Subcutaneous adipose tissue (tissue), 4 donors: ENCODE results near the gene WDR18. TPM values are rescaled to one million over a fixed set of nuclear protein-coding genes. Genes with fewer than 3 reads are reported as not detected.

Source experiments
- total RNA-seq, 4 donors: library from RNA; depleted of rRNA; stranded (reverse); fragments of >200 nt; gene quantifications; one replicate each; pipeline ENCODE4 v1.1.0, GENCODE V29; 2016
- TF ChIP-seq, protein P1 (sequence below): fragments of 450-650 bp; IDR thresholded peaks from one replicate; pipeline ENCODE4 v1.5.1; 2016; ENCODE audit warnings: low read depth, mild to moderate bottlenecking, control low read depth, antibody characterized with exemption, moderate library complexity

Gene WDR18
- total RNA-seq, 4 donors from 2014 or later: 18.9 to 58.6 (median 30.7) TPM

DNA sequence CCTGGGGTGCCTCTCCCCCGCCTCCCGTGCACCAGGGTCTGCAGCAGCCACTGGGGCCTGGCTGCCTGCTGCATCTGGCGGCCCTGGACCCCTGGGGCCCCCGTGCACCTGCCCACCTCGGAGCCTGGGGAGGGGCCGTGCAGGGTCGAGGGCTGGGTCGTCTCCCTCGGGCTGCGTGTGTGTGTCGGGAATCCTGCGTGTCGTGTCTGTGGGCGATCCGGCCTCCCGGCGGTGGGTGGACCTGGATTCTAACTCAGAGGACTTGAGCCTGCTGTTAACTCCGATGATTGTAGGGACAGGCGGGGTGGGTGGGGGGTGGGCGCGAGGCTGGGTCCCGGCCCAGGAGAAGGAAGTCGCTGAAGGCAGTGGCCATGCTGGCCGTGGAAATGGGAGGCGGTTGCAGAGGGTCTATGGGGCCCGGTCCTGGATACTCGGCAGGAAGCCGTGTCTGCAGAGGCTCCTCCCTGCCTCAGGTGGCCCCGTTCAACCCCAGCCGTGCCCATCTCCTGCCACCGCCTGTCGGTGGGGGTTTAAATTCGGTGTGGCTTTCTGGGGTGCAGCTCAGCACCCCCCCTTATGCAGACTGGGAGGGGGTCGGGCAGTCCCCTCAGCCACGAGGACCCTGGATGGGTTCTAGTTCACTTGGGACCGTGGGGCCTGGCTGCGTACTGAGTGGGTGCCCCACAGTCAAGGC is 9.4 kb upstream of the WDR18 start:
- TF ChIP-seq, protein P1, sequence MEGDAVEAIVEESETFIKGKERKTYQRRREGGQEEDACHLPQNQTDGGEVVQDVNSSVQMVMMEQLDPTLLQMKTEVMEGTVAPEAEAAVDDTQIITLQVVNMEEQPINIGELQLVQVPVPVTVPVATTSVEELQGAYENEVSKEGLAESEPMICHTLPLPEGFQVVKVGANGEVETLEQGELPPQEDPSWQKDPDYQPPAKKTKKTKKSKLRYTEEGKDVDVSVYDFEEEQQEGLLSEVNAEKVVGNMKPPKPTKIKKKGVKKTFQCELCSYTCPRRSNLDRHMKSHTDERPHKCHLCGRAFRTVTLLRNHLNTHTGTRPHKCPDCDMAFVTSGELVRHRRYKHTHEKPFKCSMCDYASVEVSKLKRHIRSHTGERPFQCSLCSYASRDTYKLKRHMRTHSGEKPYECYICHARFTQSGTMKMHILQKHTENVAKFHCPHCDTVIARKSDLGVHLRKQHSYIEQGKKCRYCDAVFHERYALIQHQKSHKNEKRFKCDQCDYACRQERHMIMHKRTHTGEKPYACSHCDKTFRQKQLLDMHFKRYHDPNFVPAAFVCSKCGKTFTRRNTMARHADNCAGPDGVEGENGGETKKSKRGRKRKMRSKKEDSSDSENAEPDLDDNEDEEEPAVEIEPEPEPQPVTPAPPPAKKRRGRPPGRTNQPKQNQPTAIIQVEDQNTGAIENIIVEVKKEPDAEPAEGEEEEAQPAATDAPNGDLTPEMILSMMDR: no peak

DNA sequence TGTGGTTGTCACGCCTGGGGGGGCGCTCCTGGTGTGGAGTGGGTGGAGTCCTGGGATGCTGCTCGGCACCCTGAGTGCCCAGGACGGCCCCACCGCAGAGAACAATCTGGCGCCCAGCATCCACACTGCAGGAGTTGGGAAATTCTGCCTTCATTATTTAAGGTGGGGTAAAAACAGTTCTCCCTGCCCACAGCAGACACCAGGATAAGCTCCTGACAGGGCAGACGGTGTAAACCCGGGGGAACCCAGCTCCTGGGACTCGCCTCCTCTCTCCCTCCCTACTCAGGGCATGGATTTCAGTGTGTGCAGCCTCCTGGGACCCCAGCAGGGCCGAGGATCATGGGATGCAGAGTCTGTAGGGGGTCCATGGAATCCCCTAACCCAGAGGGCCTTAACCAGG is 7.7 kb upstream of the WDR18 start:
- TF ChIP-seq, protein P1: no peak

DNA sequence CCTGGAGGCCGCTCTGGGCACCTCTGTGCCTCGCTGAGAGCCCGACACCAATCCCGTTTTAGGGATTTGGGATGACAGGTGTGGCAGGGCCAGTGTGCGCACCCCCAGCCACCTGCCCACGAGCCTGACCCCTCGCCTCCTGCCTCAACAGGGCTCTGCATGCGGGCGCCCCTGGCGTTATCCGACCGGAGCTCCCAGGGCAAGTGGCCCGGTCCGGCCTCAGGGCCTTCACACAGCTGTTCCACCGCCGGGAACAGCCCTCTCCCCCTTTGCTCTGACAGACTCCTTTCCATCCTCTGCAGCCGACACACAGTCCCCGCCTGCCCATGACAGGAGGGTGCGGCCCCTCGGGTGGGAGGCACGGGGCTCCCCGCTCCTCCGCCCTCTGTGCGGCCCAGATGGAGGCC is 7.1 kb upstream of the WDR18 start:
- TF ChIP-seq, protein P1: no peak

DNA sequence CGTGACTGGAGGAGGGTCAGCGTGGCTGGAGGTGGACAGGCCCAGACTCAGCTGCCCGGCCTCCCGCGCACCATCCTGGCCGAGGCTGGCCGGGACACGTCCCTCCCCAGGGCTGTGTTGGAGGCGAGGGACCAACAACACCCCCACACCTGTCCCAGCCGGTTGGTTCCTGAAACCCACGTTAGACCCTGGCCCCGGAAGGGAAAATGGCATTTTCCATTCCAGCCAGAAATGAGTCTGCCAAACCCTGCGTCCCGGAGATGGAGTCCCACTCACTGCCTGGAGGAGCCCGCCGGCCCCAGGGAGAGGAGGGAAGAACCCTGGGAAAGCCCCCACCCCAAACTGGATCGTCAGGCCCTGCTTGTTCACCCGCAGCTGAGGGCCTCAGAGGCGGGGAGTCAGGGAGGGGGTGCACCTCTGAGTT is 4.8 kb upstream of the WDR18 start:
- TF ChIP-seq, protein P1: no peak

DNA sequence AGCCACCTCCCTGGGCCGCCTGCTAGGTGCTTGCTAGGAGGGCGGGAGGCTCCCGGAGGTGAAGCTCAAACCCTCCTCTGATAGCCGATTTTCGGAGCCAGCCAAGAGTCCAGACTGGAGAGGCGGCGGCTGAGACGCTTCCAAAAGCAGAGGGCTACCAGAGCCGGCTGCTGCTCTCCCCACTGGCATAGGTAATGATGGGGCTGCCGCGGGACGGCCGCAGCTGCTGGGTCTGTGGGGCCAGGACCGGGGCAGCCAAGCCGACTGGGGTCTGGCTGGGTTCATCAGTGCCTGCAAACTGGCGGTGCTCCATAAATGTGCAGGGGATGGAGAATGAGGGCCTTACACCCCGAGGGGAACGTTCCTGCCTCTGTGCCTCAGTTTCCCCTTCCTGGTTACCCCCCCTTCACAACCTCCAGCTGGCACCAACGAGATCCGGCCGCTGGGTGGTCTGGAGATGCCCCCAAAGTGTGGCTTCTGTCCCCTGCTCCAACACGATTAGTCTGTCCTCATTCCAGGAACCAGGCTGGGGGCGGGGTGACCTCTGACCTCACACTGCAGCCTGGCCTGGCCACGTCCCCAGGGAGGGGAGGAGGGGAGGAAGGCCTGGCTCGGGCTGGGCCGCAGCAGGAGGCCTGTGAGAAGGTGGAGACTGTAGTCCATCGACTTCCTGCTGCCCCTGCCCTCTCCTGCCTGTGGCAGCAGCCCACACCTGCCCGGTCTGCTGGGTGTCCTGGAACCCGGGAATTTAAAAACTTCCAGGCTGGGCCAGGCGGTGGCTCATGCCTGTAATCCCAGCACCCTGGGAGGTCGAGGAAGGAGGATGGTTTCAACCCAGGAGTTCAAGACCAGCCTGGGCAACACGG is 3.8 kb upstream of the WDR18 start:
- TF ChIP-seq, protein P1: no peak

DNA sequence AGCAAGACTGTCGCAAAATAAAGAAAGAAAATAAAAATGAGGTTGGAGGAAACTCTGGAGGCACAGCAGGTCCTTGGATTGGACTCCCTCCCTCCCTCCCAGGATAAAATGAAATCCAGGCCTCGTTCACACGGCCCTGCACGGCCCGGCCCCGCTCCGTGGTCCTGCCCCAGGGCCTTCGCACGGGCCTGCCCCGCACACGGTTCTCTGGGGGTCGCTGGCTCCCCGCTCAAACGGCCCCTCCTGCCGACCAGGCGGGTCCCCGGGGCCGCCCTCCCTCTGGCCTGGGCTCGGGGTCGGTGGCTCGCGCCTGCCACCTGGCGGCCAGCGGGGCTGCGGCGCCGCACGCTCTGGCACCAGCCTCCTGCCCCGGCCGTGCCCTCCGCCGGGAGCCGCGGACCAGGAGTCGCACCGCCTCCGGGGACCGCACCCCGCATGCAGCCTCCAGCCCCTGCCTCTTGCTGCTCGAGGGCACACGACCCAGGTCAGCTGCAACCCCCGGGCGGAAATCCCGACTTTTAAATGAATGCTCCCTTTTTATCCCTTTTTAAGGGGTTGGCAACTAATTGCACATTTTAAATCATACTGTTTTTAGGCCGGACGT is 1.5 kb upstream of the WDR18 start:
- TF ChIP-seq, protein P1: no peak

DNA sequence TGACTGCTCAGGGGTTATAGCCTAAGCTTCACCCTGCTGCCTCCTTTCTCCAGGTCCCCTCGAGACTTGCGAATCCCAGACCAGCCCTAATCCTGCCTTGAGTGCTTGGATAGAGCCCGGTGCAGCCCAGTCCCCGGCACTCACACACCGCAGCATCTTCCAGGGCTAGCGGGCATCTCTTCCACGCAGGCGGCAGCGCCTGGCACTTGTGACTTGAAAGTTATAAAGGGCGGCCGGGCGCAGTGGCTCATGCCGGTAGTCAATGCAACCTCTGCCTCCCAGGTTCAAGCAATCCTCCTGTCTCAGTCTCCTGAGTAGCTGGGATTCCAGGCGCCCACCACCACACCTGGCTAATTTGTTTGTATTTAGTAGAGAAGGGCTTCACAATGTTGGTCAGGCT is 1.9 kb downstream of the WDR18 start:
- TF ChIP-seq, protein P1: no peak
